Stimulated activated CD8-positive, alpha-beta memory T cell treated with anti-CD3 and anti-CD28 coated beads, Interleukin-15, amount 100 ng/mL, for 48 hours (primary cell): ENCODE measurements around the gene FBL.

Experiments
- DNase-seq, 2 donors: peaks; one replicate each; pipeline ENCODE4 v3.0.0-alpha.2; 2020; ENCODE audit warnings: low read depth in 2 of 2

The FBL gene

GRCh38 chr19:39842693-39843435, 3.3 kb downstream of the FBL start:
- DNase-seq, result no peak

GRCh38 chr19:39841041-39841440, 5.1 kb downstream of the FBL start:
- no peak for DNase-seq

GRCh38 chr19:39840492-39840891, 5.7 kb downstream of the FBL start:
- DNase-seq, result no peak

GRCh38 chr19:39839678-39840327, 6.4 kb downstream of the FBL start:
- DNase-seq, result no peak

- no peak for DNase-seq
These were observed 7.6 kb downstream of the FBL start for GRCh38 chr19:39838569-39838968.

- DNase-seq, result no peak
These were observed 8.2 kb downstream of the FBL start for GRCh38 chr19:39837978-39838377.

GRCh38 chr19:39834287-39834841, 11.8 kb downstream of the FBL start:
- no peak for DNase-seq

- peak; percentile 91 to 95 for DNase-seq
These were observed 12.5 kb downstream of the FBL start, which contains the start of gene DYRK1B for GRCh38 chr19:39833464-39834286. Gene DYRK1B, minus strand, starts transcription at chr19:39834162. Its CDS starts 2,295 bp downstream, at chr19:39831867.

- DNase-seq, result no peak
These were observed 13.1 kb downstream of the FBL start for GRCh38 chr19:39833160-39833463.

- no peak for DNase-seq
These were observed 13.7 kb downstream of the FBL start for GRCh38 chr19:39832341-39833083.

GRCh38 chr19:39831679-39832078, 14.5 kb downstream of the FBL start:
- no peak for DNase-seq

GRCh38 chr19:39830847-39831246, 15.3 kb downstream of the FBL start:
- no peak for DNase-seq

GRCh38 chr19:39830406-39830805, 15.8 kb downstream of the FBL start:
- DNase-seq, result no peak

- no peak for DNase-seq
These were observed 16.4 kb downstream of the FBL start for GRCh38 chr19:39829702-39830275.

GRCh38 chr19:39828654-39829032, 17.5 kb downstream of the FBL start:
- DNase-seq, result no peak

GRCh38 chr19:39828015-39828653, 18.0 kb downstream of the FBL start:
- DNase-seq, result no peak

- DNase-seq, result no peak
These were observed 19.0 kb downstream of the FBL start for GRCh38 chr19:39827216-39827615.

GRCh38 chr19:39826311-39826945, 19.8 kb downstream of the FBL start:
- no peak for DNase-seq

- DNase-seq, result no peak
These were observed 20.6 kb downstream of the FBL start for GRCh38 chr19:39825531-39826076.

GRCh38 chr19:39825093-39825463, 21.1 kb downstream of the FBL start:
- no peak for DNase-seq
